Measurements from ENCODE around the gene STK25. TPM values are rescaled to one million over a fixed set of nuclear protein-coding genes. Genes with fewer than 3 reads are reported as not detected.

Gene STK25
- polyA plus RNA-seq, 3 donors from 2014 or later, result 104 to 146 (median 105) TPM

DNA sequence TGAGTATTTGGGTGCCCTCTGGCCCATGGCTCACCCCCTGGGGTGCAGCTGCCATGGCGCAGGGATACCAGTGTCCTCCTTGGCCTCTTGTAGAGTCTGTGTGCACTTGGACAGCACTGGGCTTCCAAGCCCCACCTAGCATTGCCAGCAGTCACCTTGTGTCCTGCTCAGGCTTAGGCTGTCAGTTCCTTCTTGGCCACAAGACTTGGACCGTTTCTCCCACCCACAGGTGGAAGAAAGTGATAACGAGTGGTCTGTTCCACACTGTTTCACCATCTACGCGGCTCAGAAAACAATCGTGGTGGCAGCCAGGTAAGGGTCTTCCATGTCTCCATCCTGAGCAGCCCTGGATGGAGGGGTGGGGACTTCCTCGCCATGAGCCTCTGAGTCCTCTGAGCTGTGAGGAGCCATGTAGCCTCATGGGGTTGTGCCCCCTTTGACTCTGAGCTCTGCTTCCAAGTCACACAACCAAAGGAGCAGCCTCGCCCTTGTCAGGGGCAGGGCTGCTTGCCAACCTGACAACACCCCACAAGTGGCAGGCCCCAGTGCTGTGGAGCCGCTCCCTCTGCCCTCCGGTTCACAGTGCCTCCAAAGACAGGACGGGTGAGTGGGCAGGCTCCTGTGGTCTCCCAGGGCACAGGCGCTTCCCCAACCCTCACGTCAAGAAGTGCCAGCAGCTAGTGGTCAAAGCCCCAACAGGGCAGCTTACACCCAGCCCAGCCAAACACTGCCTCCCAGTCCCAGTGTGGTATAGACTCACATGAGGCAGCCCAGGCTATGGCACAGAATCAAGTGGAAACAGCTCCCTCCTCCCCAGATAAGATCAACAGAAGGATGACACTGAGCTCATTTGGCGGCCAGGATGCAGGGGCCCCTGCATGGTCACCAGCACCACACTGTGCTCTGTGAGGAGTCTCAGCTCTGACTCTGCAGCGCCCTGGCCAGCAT, 18.4 kb downstream of the STK25 start:
- no peak for DNase-seq
- Mint-ChIP-seq H3K9me3 (no peaks in the 10 kb centered on the region), H3K27ac (no peak overlapping the region), H3K4me3 (no peak overlapping the region), H3K4me1 (no peaks in the 10 kb centered on the region), H3K36me3 (peaks cover 0 to 5% (median 2%) of the 10 kb centered on the region in 3 donors), H3K27me3 (ENCODE audit: low read depth in 3 of 3) (peaks cover 0 to 4% (median 0%) of the 10 kb centered on the region in 3 donors)

- Mint-ChIP-seq H3K9me3 (no peaks in the 10 kb centered on the region), H3K4me3 (no peak overlapping the region), H3K36me3 (peaks cover 0 to 2% (median 0%) of the 10 kb centered on the region in 3 donors), H3K27ac (no peak overlapping the region), H3K27me3 (ENCODE audit: low read depth in 3 of 3) (peaks cover 0 to 4% (median 3%) of the 10 kb centered on the region in 3 donors), H3K4me1 (no peaks in the 10 kb centered on the region)
- DNase-seq, result no peak
Observed at GRCh38 chr2:241489088-241489487, 19.3 kb downstream of the STK25 start.

GRCh38 chr2:241485172-241485911, 23.0 kb downstream of the STK25 start:
- no peak for DNase-seq
- no peak overlapping the region for H3K27ac Mint-ChIP-seq
- no peaks in the 10 kb centered on the region for H3K9me3 Mint-ChIP-seq
- H3K4me3 Mint-ChIP-seq, result no peak overlapping the region
- H3K36me3 Mint-ChIP-seq, result peaks cover 0 to 2% (median 0%) of the 10 kb centered on the region in 3 donors
- no peaks in the 10 kb centered on the region for H3K4me1 Mint-ChIP-seq
- H3K27me3 Mint-ChIP-seq (ENCODE audit: low read depth in 3 of 3), result peaks cover 0 to 6% (median 4%) of the 10 kb centered on the region in 3 donors

- no peak for DNase-seq
- no peaks in the 10 kb centered on the region for H3K4me1 Mint-ChIP-seq
- H3K4me3 Mint-ChIP-seq, result no peak overlapping the region
- H3K27me3 Mint-ChIP-seq (ENCODE audit: low read depth in 3 of 3), result peaks cover 0 to 6% (median 4%) of the 10 kb centered on the region in 3 donors
- H3K27ac Mint-ChIP-seq, result no peak overlapping the region
- no peaks in the 10 kb centered on the region for H3K9me3 Mint-ChIP-seq
- peaks cover 0 to 5% (median 3%) of the 10 kb centered on the region in 3 donors for H3K36me3 Mint-ChIP-seq
Observed at GRCh38 chr2:241483305-241483704, 25.1 kb downstream of the STK25 start.

- DNase-seq, result no peak
- no peak overlapping the region for H3K4me3 Mint-ChIP-seq
Observed at GRCh38 chr2:241482126-241482955, 26.0 kb downstream of the STK25 start.

DNA sequence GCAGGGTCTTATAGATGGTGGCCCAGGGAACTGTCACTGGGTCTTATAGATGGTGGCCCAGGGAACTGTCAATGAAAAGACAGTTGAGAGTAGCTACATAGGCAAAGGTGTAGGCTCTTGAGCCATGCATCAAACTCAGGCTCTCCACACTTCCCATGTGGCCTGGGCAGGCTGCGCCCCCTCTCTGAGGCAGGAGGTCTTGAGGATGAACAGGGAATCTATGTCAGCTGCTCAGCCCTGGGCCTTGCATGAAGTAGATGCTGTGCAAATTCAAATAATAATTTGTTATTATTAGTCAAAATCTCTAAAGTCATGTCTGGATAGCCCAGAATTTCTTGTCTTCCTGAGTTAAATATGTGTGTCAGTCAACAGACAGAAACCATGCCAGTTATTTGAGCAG, 26.7 kb downstream of the STK25 start:
- H3K4me3 Mint-ChIP-seq, result no peak overlapping the region
- no peak for DNase-seq
- H3K27ac Mint-ChIP-seq, result no peak overlapping the region
- no peaks in the 10 kb centered on the region for H3K4me1 Mint-ChIP-seq
- H3K9me3 Mint-ChIP-seq, result no peaks in the 10 kb centered on the region
- H3K27me3 Mint-ChIP-seq (ENCODE audit: low read depth in 3 of 3), result peaks cover 0 to 6% (median 2%) of the 10 kb centered on the region in 3 donors
- H3K36me3 Mint-ChIP-seq, result peaks cover 0 to 9% (median 3%) of the 10 kb centered on the region in 3 donors

More at GRCh38 chr2:241482126-241482955, 26.0 kb downstream of the STK25 start:
- H3K36me3 Mint-ChIP-seq, result peaks cover 0 to 7% (median 3%) of the 10 kb centered on the region in 3 donors
- no peak overlapping the region for H3K27ac Mint-ChIP-seq
- no peaks in the 10 kb centered on the region for H3K9me3 Mint-ChIP-seq
- H3K4me1 Mint-ChIP-seq, result no peaks in the 10 kb centered on the region
- peaks cover 0 to 6% (median 4%) of the 10 kb centered on the region in 3 donors for H3K27me3 Mint-ChIP-seq (ENCODE audit: low read depth in 3 of 3)

GRCh38 chr2:241479026-241479898, 29.1 kb downstream of the STK25 start:
- DNase-seq, result no peak
- Mint-ChIP-seq H3K9me3 (no peaks in the 10 kb centered on the region), H3K27me3 (ENCODE audit: low read depth in 3 of 3) (peaks cover 0 to 2% (median 0%) of the 10 kb centered on the region in 3 donors), H3K4me1 (no peaks in the 10 kb centered on the region), H3K36me3 (peaks cover 0 to 9% (median 3%) of the 10 kb centered on the region in 3 donors), H3K27ac (no peak overlapping the region), H3K4me3 (no peak overlapping the region)

- Mint-ChIP-seq H3K4me1 (no peaks in the 10 kb centered on the region), H3K4me3 (no peak overlapping the region), H3K27ac (peak overlapping the region in 1 of 6 donors; percentile 49), H3K27me3 (ENCODE audit: low read depth in 3 of 3) (no peaks in the 10 kb centered on the region), H3K9me3 (no peaks in the 10 kb centered on the region), H3K36me3 (peaks cover 0 to 9% (median 3%) of the 10 kb centered on the region in 3 donors)
- DNase-seq, result no peak
Observed at GRCh38 chr2:241478166-241478565, 30.2 kb downstream of the STK25 start.

GRCh38 chr2:241475267-241475666, 33.1 kb downstream of the STK25 start:
- peaks cover 0 to 10% (median 5%) of the 10 kb centered on the region in 3 donors for H3K27me3 Mint-ChIP-seq (ENCODE audit: low read depth in 3 of 3)
- H3K36me3 Mint-ChIP-seq, result peaks cover 0 to 11% (median 3%) of the 10 kb centered on the region in 3 donors
- no peaks in the 10 kb centered on the region for H3K9me3 Mint-ChIP-seq
- H3K4me1 Mint-ChIP-seq, result no peaks in the 10 kb centered on the region
- H3K27ac Mint-ChIP-seq, result no peak overlapping the region
- H3K4me3 Mint-ChIP-seq, result no peak overlapping the region
- no peak for DNase-seq

- Mint-ChIP-seq H3K9me3 (no peaks in the 10 kb centered on the region), H3K27ac (no peak overlapping the region)
Observed at GRCh38 chr2:241473399-241473798, 35.0 kb downstream of the STK25 start.

GRCh38 chr2:241469746-241470145, 38.6 kb downstream of the STK25 start:
- Mint-ChIP-seq H3K27ac (no peak overlapping the region), H3K36me3 (peaks cover 0 to 4% (median 3%) of the 10 kb centered on the region in 3 donors), H3K27me3 (ENCODE audit: low read depth in 3 of 3) (peaks cover 2 to 13% (median 5%) of the 10 kb centered on the region in 3 donors), H3K9me3 (no peaks in the 10 kb centered on the region), H3K4me1 (no peaks in the 10 kb centered on the region), H3K4me3 (no peak overlapping the region)
- DNase-seq, result no peak

More at GRCh38 chr2:241473399-241473798, 35.0 kb downstream of the STK25 start:
- Mint-ChIP-seq H3K4me3 (no peak overlapping the region), H3K36me3 (peaks cover 0 to 8% (median 0%) of the 10 kb centered on the region in 3 donors), H3K27me3 (ENCODE audit: low read depth in 3 of 3) (peaks cover 0 to 10% (median 5%) of the 10 kb centered on the region in 3 donors), H3K4me1 (no peaks in the 10 kb centered on the region)
- no peak for DNase-seq

DNA sequence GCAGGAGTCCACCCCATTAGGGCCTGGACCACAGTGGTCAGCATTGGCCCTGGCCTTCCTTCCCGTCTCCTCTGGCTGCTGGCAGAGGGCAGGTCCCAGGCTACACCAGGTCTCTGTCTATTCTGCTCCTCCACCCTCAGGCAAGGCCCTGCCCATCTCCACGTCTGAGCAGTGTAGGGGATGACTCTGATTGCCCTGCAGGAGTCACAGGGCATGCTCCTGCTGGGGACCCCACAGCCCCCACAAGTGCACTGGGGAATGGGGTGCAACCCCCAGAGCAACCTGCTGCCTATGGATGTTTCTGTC, 40.0 kb downstream of the STK25 start:
- Mint-ChIP-seq H3K4me3 (no peak overlapping the region), H3K4me1 (no peaks in the 10 kb centered on the region), H3K9me3 (no peaks in the 10 kb centered on the region), H3K27ac (no peak overlapping the region), H3K36me3 (peaks cover 0 to 7% (median 4%) of the 10 kb centered on the region in 3 donors), H3K27me3 (ENCODE audit: low read depth in 3 of 3) (peaks cover 2 to 13% (median 5%) of the 10 kb centered on the region in 3 donors)
- no peak for DNase-seq
